Stimulated activated CD8-positive, alpha-beta memory T cell treated with anti-CD3 and anti-CD28 coated beads, Interleukin-7, amount 100 ng/mL, for 4 hours (primary cell): Measurements from ENCODE around the gene BLCAP.

ENCODE experiments used
- DNase-seq, 2 donors: peaks; one replicate each; pipeline ENCODE4 v3.0.0-alpha.2; 2020; ENCODE audit warnings: low read depth in 2 of 2

The BLCAP gene

GRCh38 chr20:37529968-37530600 lies 2.4 kb upstream of the BLCAP start:
- no peak for DNase-seq

GRCh38 chr20:37529214-37529967 lies 1.7 kb upstream of the BLCAP start:
- no peak for DNase-seq

GRCh38 chr20:37528446-37529213 lies 954 bp upstream of the BLCAP start:
- no peak for DNase-seq

- DNase-seq, result no peak
These were observed 638 bp downstream of the BLCAP start for GRCh38 chr20:37526839-37527637.

GRCh38 chr20:37526238-37526838 lies 1.3 kb downstream of the BLCAP start:
- DNase-seq, result no peak

- no peak for DNase-seq
These were observed 1.9 kb downstream of the BLCAP start for GRCh38 chr20:37525810-37526209.

GRCh38 chr20:37524859-37525708 lies 2.6 kb downstream of the BLCAP start:
- peak in 1 of 2 donors; percentile 25 for DNase-seq

GRCh38 chr20:37523911-37524700 lies 3.6 kb downstream of the BLCAP start:
- DNase-seq, result no peak

- DNase-seq, result no peak
These were observed 4.7 kb downstream of the BLCAP start for GRCh38 chr20:37523012-37523391.

- no peak for DNase-seq
These were observed 5.2 kb downstream of the BLCAP start for GRCh38 chr20:37522260-37523011.

- DNase-seq, result no peak
These were observed 6.5 kb downstream of the BLCAP start, which contains the start of gene NNAT for GRCh38 chr20:37521061-37521771. Gene NNAT (plus strand): TSS chr20:37521250. CDS start chr20:37521332, 82 bp downstream.

- DNase-seq, result no peak
These were observed 7.2 kb downstream of the BLCAP start for GRCh38 chr20:37520419-37520955.

- DNase-seq, result no peak
These were observed 7.9 kb downstream of the BLCAP start for GRCh38 chr20:37519508-37520418.

GRCh38 chr20:37518606-37519507 lies 8.8 kb downstream of the BLCAP start:
- DNase-seq, result no peak

GRCh38 chr20:37518059-37518458 lies 9.6 kb downstream of the BLCAP start:
- no peak for DNase-seq
